MM.1S (cell line): ENCODE data around the gene CHN2.

Source experiments
- EZH2 ChIP-seq: fragments of 300-600 bp; sonication (generic); optimal IDR thresholded peaks from 2 replicates; pipeline ENCODE3; 2017; ENCODE audit warnings: low read depth, mild to moderate bottlenecking, antibody characterized with exemption, low read length, mixed read lengths
- EZH2phosphoT487 ChIP-seq: fragments of 300-600 bp; sonication (generic); IDR thresholded peaks from 2 replicates; pipeline ENCODE4 v1.6.1; 2018; ENCODE audit warnings: antibody characterized with exemption, low read length
- TF ChIP-seq, protein P1 (sequence below): fragments of 300-600 bp; sonication (generic); IDR thresholded peaks from 2 replicates; pipeline ENCODE4 v1.5.1; 2016; ENCODE audit warnings: antibody characterized with exemption, low read length, mixed read lengths

- TF ChIP-seq, protein P1, sequence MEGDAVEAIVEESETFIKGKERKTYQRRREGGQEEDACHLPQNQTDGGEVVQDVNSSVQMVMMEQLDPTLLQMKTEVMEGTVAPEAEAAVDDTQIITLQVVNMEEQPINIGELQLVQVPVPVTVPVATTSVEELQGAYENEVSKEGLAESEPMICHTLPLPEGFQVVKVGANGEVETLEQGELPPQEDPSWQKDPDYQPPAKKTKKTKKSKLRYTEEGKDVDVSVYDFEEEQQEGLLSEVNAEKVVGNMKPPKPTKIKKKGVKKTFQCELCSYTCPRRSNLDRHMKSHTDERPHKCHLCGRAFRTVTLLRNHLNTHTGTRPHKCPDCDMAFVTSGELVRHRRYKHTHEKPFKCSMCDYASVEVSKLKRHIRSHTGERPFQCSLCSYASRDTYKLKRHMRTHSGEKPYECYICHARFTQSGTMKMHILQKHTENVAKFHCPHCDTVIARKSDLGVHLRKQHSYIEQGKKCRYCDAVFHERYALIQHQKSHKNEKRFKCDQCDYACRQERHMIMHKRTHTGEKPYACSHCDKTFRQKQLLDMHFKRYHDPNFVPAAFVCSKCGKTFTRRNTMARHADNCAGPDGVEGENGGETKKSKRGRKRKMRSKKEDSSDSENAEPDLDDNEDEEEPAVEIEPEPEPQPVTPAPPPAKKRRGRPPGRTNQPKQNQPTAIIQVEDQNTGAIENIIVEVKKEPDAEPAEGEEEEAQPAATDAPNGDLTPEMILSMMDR, result no peak
- TF ChIP-seq EZH2 (no peak), EZH2phosphoT487 (no peak)
Measured at GRCh38 chr7:29328045-29328444, 133.5 kb downstream of the CHN2 start.
